Heart right ventricle (tissue), 16 donors: Measurements from ENCODE around the gene MAN1C1. TPM values are rescaled to one million over a fixed set of nuclear protein-coding genes. Genes with fewer than 3 reads are reported as not detected.

Source experiments
- ATAC-seq, 8 donors: fragments of 200-7000 bp; cut with Tn5 transposase; one replicate each; pipeline ENCODE4 v1.9.1; 2020; ENCODE audit warnings: mild to moderate bottlenecking in 8 of 8, moderate library complexity in 8 of 8, moderate number of reproducible peaks in 1 of 8
- DNase-seq, 2 donors: peaks; one replicate each; pipeline ENCODE4 v3.0.0-alpha.2; 2020
- H3K27ac ChIP-seq, 10 donors: fragments of 200-600 bp; sonication (generic) in 2 of 10; one replicate each; pipeline versions ENCODE4 v1.5.0 to v1.8.0; 2020 to 2022; ENCODE audit warnings: mild to moderate bottlenecking in 3 of 10
- H3K27me3 ChIP-seq, 7 donors: fragments of 200-600 bp; one replicate each; pipeline ENCODE4 v1.8.0; 2021 to 2022; ENCODE audit warnings: mild to moderate bottlenecking in 2 of 7
- H3K36me3 ChIP-seq, 9 donors: fragments of 200-600 bp; sonication (generic) in 1 of 9; one replicate each; pipeline versions ENCODE4 v1.5.0 to v1.8.0; 2020 to 2022; ENCODE audit warnings: mild to moderate bottlenecking in 2 of 9
- H3K4me1 ChIP-seq, 9 donors: fragments of 200-600 bp; sonication (generic) in 1 of 9; one replicate each; pipeline versions ENCODE4 v1.5.0 to v1.8.0; 2020 to 2022; ENCODE audit warnings: mild to moderate bottlenecking in 4 of 9
- H3K4me3 ChIP-seq, 10 donors: fragments of 200-600 bp; sonication (generic) in 2 of 10; one replicate each; pipeline versions ENCODE4 v1.5.0 to v1.8.0; 2020 to 2022; ENCODE audit warnings: mild to moderate bottlenecking in 7 of 10, moderate library complexity in 2 of 10
- H3K9me3 ChIP-seq, 11 donors: fragments of 200-600 bp in 10 of 11; sonication (generic) in 2 of 11; one replicate each; pipeline versions ENCODE4 v1.5.0 to v1.8.0; 2013 to 2022; ENCODE audit warnings: mild to moderate bottlenecking in 2 of 11, control low read depth in 1 of 11, moderate library complexity in 1 of 11
- CTCF ChIP-seq, 9 donors: fragments of 200-600 bp; sonication (generic) in 2 of 9; IDR thresholded peaks; one replicate each; pipeline versions ENCODE4 v1.5.0 to v1.8.0; 2021 to 2022; ENCODE audit warnings: antibody characterized with exemption in 9 of 9, mild to moderate bottlenecking in 5 of 9, moderate library complexity in 1 of 9
- WGBS, 2 donors: extraction: QIAGEN DNeasy Blood & Tissue Kit; methylation state at CpG; one replicate each; pipeline ENCODE4 v1.1.7; 2013; ENCODE audit warnings: inconsistent platforms in 1 of 2; 5-methylcytosine and 5-hydroxymethylcytosine counted together
- intact Hi-C, 10 donors: fragments of 100-400 bp; cut with DNase I; formaldehyde crosslinking; loops; one replicate each; pipeline versions ENCODE4 v1.11.1 to v1.14.2; 2022
- polyA plus RNA-seq, 2 donors: library from polyadenylated mRNA; stranded (reverse); fragments of 200-250 nt; gene quantifications; one replicate each; pipeline ENCODE4 v1.2.3, GENCODE V29; 2013
- total RNA-seq, 10 donors: library from RNA; stranded (reverse); fragmentation: NEBNext Ultra II Directional in 3 of 10; extraction: Animal tissue kit (Norgen Biotek cat#: 25700) in 3 of 10; gene quantifications; one replicate each; pipeline versions ENCODE4 v1.2.1 to v1.2.4, GENCODE V29; 2021 to 2023
- donor health status: Arrhythmogenic right ventricular cardiomyopathy.
- donor health status: ischemic (EF 13 %, LVEDD 7.1; RV severe dilation, severe dysfunction).
- donor health status: healthy with polysubstance abuse.
- donor health status: DM: no; HTN: yes; CAD: no.
- donor health status: DM: no; HTN: no; CAD: no.
- donor health status: ischemic (EF 25% LVEDD 6.9; RV normal size, moderate dysfunction).
- donor health status: ischemic (EF 25% LVEDD 5.7; RV mildly dilated, moderate dysfunction).
- donor health status: healthy.
- donor health status: DM: yes; HTN: yes; CAD: no.
- donor health status: Ischemic cardiomyopathy.
- donor health status: ischemic (EF 35%, LVEDD 5.7; RV mildly dilated, moderate dysfunction).
- donor health status: nonischemic (EF 11% LVEDD 7.7; RV severe dilation, severe dysfunction).
- donor health status: DM: yes; HTN: yes; CAD: no.
- donor health status: PGD.
- donor health status: ischemic (EF 29% LVEDD 5.4; RV normal size, mild dysfunction).
- donor health status: nonischemic (EF 23%, LVEDD 6.1; RV moderate dilation, normal function).

Gene MAN1C1
- total and polyA plus RNA-seq, 12 donors: 9.7 to 23.4 (median 13.4) TPM

- Histone ChIP-seq H3K4me1 (peaks cover 25 to 98% (median 86%) of the 10 kb centered on the region in 9 donors), H3K27me3 (no peaks in the 10 kb centered on the region), H3K36me3 (no peaks in the 10 kb centered on the region), H3K4me3 (no peak overlapping the region), H3K9me3 (no peaks in the 10 kb centered on the region), H3K27ac (peak overlapping the region; percentile 78 to 96 (median 89))
- peak; percentile 4 to 53 (median 24) for ATAC-seq
- peak in 4 of 9 donors; percentile 15 to 38 (median 23) for TF ChIP-seq CTCF (IDR thresholded peaks at IDR 0.05)
- peak in 1 of 2 donors; percentile 34 for DNase-seq
- 37 to 54% methylated on average over 7 of the region's 7 CpGs for WGBS, 2 donors
- intact Hi-C loops: loop anchor here in 4 of 10 donors (5.0 to 10.0 kb wide), 5 partner anchors 37 to 158 kb away; partner anchors contain the start of genes LDLRAP1 (in 1 of the 4) and MAN1C1 (in 1 of the 4)
Observed at GRCh38 chr1:25700626-25701025, 84.0 kb downstream of the MAN1C1 start.

GRCh38 chr1:25701030-25701785 lies 84.6 kb downstream of the MAN1C1 start:
- no peaks in the 10 kb centered on the region for H3K9me3 ChIP-seq
- no peaks in the 10 kb centered on the region for H3K36me3 ChIP-seq
- ATAC-seq (no peak), DNase-seq (no peak)
- H3K4me1 ChIP-seq: peaks cover 26 to 98% (median 86%) of the 10 kb centered on the region in 9 donors
- no peaks in the 10 kb centered on the region for H3K27me3 ChIP-seq
- TF ChIP-seq CTCF (IDR thresholded peaks at IDR 0.05): no peak
- intact Hi-C loops: loop anchor here in 4 of 10 donors (5.0 to 10.0 kb wide), 5 partner anchors 36 to 159 kb away; partner anchors contain the start of genes LDLRAP1 (in 1 of the 4) and MAN1C1 (in 1 of the 4)
- WGBS, 2 donors: 81 to 88% methylated on average over 9 of the region's 9 CpGs
- peak overlapping the region; percentile 78 to 96 (median 89) for H3K27ac ChIP-seq
- H3K4me3 ChIP-seq: no peak overlapping the region

- H3K36me3 ChIP-seq: no peaks in the 10 kb centered on the region
- no peak overlapping the region for H3K4me3 ChIP-seq
- intact Hi-C loops: loop anchor here in 4 of 10 donors (5.0 to 10.0 kb wide), 5 partner anchors 35 to 160 kb away; partner anchors contain the start of genes LDLRAP1 (in 1 of the 4) and MAN1C1 (in 1 of the 4)
- no peaks in the 10 kb centered on the region for H3K9me3 ChIP-seq
- WGBS, 2 donors: 80 to 84% methylated on average over 11 of the region's 11 CpGs
- H3K27me3 ChIP-seq: no peaks in the 10 kb centered on the region
- peaks cover 30 to 98% (median 92%) of the 10 kb centered on the region in 9 donors for H3K4me1 ChIP-seq
- peak overlapping the region in 9 of 10 donors; percentile 78 to 96 (median 90) for H3K27ac ChIP-seq
- ATAC-seq (no peak), DNase-seq (no peak)
- TF ChIP-seq CTCF (IDR thresholded peaks at IDR 0.05): no peak
Observed at GRCh38 chr1:25702101-25702775, 85.6 kb downstream of the MAN1C1 start.

- no peaks in the 10 kb centered on the region for H3K36me3 ChIP-seq
- no peak overlapping the region for H3K4me3 ChIP-seq
- intact Hi-C loops: loop anchor here in 4 of 10 donors (5.0 to 10.0 kb wide), 5 partner anchors 34 to 161 kb away; partner anchors contain the start of genes LDLRAP1 (in 1 of the 4) and MAN1C1 (in 1 of the 4)
- peaks cover 30 to 99% (median 93%) of the 10 kb centered on the region in 9 donors for H3K4me1 ChIP-seq
- WGBS, 2 donors: 89 to 92% methylated on average over 5 of the region's 5 CpGs
- H3K27ac ChIP-seq: peak overlapping the region in 8 of 10 donors; percentile 78 to 96 (median 89)
- H3K27me3 ChIP-seq: no peaks in the 10 kb centered on the region
- H3K9me3 ChIP-seq: no peaks in the 10 kb centered on the region
- DNase-seq: no peak
- no peak for TF ChIP-seq CTCF (IDR thresholded peaks at IDR 0.05)
- ATAC-seq: no peak
Observed at GRCh38 chr1:25703041-25703440, 86.5 kb downstream of the MAN1C1 start.
